Prostate gland (tissue), 2 donors: Measurements from ENCODE around the gene UBAC2. TPM values are rescaled to one million over a fixed set of nuclear protein-coding genes. Genes with fewer than 3 reads are reported as not detected.

Source experiments
- DNase-seq: peaks from one replicate; pipeline ENCODE4 v3.0.0-alpha.2; 2019; ENCODE audit warnings: low spot score
- H3K27ac ChIP-seq, 2 donors: fragments of 200-600 bp; sonication (generic); 2 replicates each; pipeline ENCODE4 v1.5.1; 2017 to 2019
- H3K27me3 ChIP-seq: fragments of 200-600 bp; sonication (generic); replicated peaks from 2 replicates; pipeline ENCODE4 v1.5.1; 2019; ENCODE audit not compliant: insufficient read depth
- H3K36me3 ChIP-seq, 2 donors: fragments of 200-600 bp; sonication (generic); 1 replicate in 1 of 2; 2 replicates in 1 of 2; pipeline versions ENCODE4 v1.5.1 to v1.8.1; 2017 to 2019
- H3K4me1 ChIP-seq: fragments of 200-600 bp; sonication (generic); replicated peaks from 2 replicates; pipeline ENCODE4 v1.5.1; 2019
- H3K4me3 ChIP-seq, 2 donors: fragments of 200-600 bp; sonication (generic); 2 replicates each; pipeline ENCODE4 v1.5.1; 2017 to 2019
- H3K9me3 ChIP-seq: fragments of 200-600 bp; sonication (generic); 2 replicates; pipeline ENCODE4 v1.5.1; 2017
- CTCF ChIP-seq, 4 experiments: fragments of 200-600 bp in 2 of 4; fragments of 450-650 bp in 2 of 4; sonication (generic) in 2 of 4; IDR thresholded peaks; 1 replicate in 3 of 4; 2 replicates in 1 of 4; pipeline ENCODE4 v1.5.1; 2016 to 2019; ENCODE audit warnings: antibody characterized with exemption in 4 of 4, mild to moderate bottlenecking in 2 of 4, moderate library complexity in 2 of 4
- POLR2A ChIP-seq: fragments of 450-650 bp; IDR thresholded peaks from one replicate; pipeline ENCODE4 v1.6.1; 2016; ENCODE audit warnings: antibody characterized with exemption, mild to moderate bottlenecking
- POLR2AphosphoS5 ChIP-seq: sonication (generic); formaldehyde crosslinking; IDR thresholded peaks from one replicate; pipeline ENCODE4 v1.6.1; 2017; ENCODE audit warnings: antibody characterized with exemption
- WGBS: methylation state at CpG from one replicate; pipeline ENCODE4 v1.1.5; 2018; 5-methylcytosine and 5-hydroxymethylcytosine counted together
- intact Hi-C: fragments of 100-400 bp; cut with DNase I; formaldehyde crosslinking; loops from one replicate; pipeline ENCODE4 v1.14.2; 2022
- total RNA-seq, 2 donors: library from RNA; depleted of rRNA; stranded (reverse); fragments of >200 nt; gene quantifications; one replicate each; pipeline ENCODE4 v1.1.0, GENCODE V29; 2016

The UBAC2 gene
- total RNA-seq, 2 donors from 2014 or later: 60.7 to 86.9 TPM

GRCh38 chr13:99398071-99398470 is 197.4 kb downstream of the UBAC2 start:
- no peak for DNase-seq
- intact Hi-C loops: no loop called here
- Histone ChIP-seq H3K27ac (no peak overlapping the region), H3K4me3 (no peak overlapping the region), H3K4me1 (no peaks in the 10 kb centered on the region), H3K36me3 (no peaks in the 10 kb centered on the region), H3K27me3 (no peaks in the 10 kb centered on the region), H3K9me3 (no peaks in the 10 kb centered on the region)
- 82% methylated on average over 9 of the region's 9 CpGs for WGBS
- TF ChIP-seq CTCF (IDR thresholded peaks at IDR 0.05): no peak
- no peak for TF ChIP-seq POLR2A
- no peak for TF ChIP-seq POLR2AphosphoS5

- H3K4me3 ChIP-seq: no peak overlapping the region
- intact Hi-C loops: no loop called here
- no peaks in the 10 kb centered on the region for H3K9me3 ChIP-seq
- no peaks in the 10 kb centered on the region for H3K27me3 ChIP-seq
- H3K4me1 ChIP-seq: no peaks in the 10 kb centered on the region
- WGBS: 96% methylated on average over 11 of the region's 11 CpGs
- no peaks in the 10 kb centered on the region for H3K36me3 ChIP-seq
- H3K27ac ChIP-seq: no peak overlapping the region
- DNase-seq: no peak
- no peak for TF ChIP-seq CTCF (IDR thresholded peaks at IDR 0.05)
- no peak for TF ChIP-seq POLR2A
- TF ChIP-seq POLR2AphosphoS5: no peak
Measured at GRCh38 chr13:99398916-99399622, 198.4 kb downstream of the UBAC2 start.

GRCh38 chr13:99399623-99399974 is 198.9 kb downstream of the UBAC2 start:
- no peak for DNase-seq
- TF ChIP-seq CTCF (IDR thresholded peaks at IDR 0.05): no peak
- no peak for TF ChIP-seq POLR2AphosphoS5
- TF ChIP-seq POLR2A: no peak
- Histone ChIP-seq H3K27ac (no peak overlapping the region), H3K9me3 (no peaks in the 10 kb centered on the region), H3K27me3 (no peaks in the 10 kb centered on the region), H3K36me3 (no peaks in the 10 kb centered on the region), H3K4me1 (no peaks in the 10 kb centered on the region), H3K4me3 (no peak overlapping the region)
- intact Hi-C loops: no loop called here
- WGBS: 84% methylated on average over 8 of the region's 8 CpGs

GRCh38 chr13:99403458-99403971 is 202.9 kb downstream of the UBAC2 start:
- H3K27ac ChIP-seq: no peak overlapping the region
- 52% methylated on average over 5 of the region's 5 CpGs for WGBS
- H3K27me3 ChIP-seq: no peaks in the 10 kb centered on the region
- no peak for DNase-seq
- TF ChIP-seq POLR2AphosphoS5: no peak
- TF ChIP-seq POLR2A: no peak
- no peak for TF ChIP-seq CTCF (IDR thresholded peaks at IDR 0.05)
- intact Hi-C loops: no loop called here
- no peaks in the 10 kb centered on the region for H3K9me3 ChIP-seq
- H3K36me3 ChIP-seq: no peaks in the 10 kb centered on the region
- H3K4me3 ChIP-seq: no peak overlapping the region
- H3K4me1 ChIP-seq: no peaks in the 10 kb centered on the region
